NCI-H2196 treated with DMSO at 0.1 percent for 48 hours (cell line): ENCODE measurements around the gene LNP1.
"Not testable (repeated sequence)": the region's sequence is repeated elsewhere in the genome, so short reads cannot be mapped to it uniquely, and the experiment has no call there.

Experiments
- DNase-seq: peaks from one replicate; lab custom pipeline; 2025; ENCODE audit not compliant: unreplicated experiment; lab: John Stamatoyannopoulos, UW

Gene LNP1, protein sequence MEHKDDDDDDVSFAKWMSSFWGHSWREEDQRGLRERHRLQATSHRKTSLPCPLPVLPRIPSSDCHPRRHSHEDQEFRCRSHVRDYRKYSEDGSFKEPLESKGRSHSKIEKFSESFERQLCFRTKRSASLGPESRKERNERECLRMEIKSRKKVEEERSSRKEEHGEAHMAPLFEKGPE

DNA sequence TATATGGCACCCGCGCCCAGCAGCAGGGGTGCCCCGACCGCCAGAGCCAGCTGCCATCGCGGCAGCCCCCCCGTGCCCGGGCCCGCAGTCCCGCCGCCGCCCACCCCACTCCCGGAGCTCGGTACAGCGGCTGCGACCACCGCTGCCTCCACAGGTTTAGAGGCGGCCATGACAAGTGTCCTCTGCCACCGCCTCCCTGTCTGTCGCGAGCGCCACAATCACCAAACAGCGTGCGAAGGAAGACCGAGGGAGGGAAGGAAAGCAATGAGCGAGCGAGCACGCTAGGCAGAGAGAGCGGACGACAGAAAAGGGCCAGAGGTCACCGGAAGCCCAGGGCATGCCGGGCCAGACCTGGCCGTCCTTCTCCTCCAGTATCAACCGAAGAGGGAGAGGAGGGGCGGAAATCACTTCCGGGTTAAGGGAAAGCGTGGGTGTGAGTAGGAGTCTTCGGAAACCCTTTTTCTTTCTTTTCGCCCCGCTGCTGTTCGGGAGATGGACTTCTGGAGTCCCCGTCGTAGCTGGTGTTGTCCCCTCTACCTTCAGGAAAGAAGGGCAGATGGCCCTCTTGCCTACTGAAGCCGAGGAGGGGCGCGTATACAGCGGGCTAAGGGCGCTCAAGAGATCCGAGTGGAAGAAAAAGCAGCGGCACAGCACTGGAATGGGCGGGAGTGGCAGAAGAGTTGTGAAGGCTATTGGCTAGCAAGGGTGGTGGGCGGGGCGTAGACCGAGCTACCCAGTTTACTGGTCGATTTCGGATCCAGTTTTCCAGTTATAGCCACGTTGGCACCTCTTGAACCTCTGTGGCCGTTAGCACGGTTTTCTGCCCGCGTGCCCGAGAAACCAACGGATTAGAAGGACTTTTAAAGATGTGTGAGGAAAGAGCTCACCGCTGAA, at the start of gene LNP1, which contains the start of gene TOMM70:
Gene LNP1 (plus strand): TSS at position 760 of the 894 bp plus-strand sequence. CDS start 28,191 bp downstream, outside the sequence.
Gene TOMM70 (minus strand): TSS at position 310 of the 894 bp plus-strand sequence. CDS start 140 bp downstream, at position 170.
- DNase-seq = peak; percentile 99

DNA sequence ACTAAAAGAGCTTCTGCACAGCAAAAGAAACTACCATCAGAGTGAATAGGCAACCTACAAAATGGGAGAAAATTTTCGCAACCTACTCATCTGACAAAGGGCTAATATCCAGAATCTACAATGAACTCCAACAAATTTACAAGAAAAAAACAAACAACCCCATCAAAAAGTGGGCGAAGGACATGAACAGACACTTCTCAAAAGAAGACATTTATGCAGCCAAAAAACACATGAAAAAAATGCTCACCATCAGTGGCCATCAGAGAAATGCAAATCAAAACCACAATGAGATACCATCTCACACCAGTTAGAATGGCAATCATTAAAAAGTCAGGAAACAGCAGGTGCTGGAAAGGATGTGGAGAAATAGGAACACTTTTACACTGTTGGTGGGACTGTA, 49.6 kb upstream of the LNP1 start:
- not testable (repeated sequence) for DNase-seq

DNA sequence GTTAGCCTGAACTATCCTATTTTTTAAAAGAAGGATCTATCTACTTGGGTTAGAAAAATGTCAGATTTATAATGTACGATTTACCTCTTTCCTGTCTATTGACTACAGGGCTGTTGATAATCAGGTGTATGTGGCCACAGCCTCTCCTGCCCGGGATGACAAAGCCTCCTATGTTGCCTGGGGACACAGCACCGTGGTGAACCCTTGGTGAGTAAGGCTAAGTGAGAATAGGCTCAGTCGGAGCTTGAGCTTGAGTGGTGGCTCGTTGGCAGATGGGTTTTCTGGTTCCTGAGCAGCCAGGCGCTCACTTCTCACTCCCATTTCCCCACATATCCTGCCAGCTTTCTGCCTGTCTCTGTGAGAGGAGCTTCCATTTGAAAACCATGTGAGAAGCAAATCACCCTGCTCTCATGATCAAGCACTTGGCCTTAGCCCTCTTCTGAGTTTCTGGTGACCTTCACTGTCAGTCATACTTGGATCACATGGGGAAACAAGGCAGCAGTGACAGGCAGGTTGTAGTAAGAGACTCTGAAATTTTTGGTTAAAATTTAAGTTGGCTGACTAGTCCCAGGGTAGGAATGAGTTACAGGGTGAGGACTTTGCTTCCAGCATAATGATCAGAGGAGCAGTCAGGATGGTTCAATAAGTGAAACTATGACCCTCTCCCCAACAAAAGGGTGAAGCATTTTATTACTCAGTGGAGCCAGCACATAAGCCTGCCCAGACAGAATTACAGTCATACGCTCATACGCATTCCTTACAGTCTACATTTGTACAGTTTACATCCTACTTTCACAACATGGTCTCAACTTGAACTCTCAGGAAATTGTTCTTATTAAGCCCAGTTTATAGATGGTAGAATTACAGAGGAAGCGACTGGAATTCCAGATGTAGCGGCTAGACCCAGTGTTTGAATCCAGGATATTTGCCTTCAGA, 48.8 kb upstream of the LNP1 start:
- DNase-seq = no peak

DNA sequence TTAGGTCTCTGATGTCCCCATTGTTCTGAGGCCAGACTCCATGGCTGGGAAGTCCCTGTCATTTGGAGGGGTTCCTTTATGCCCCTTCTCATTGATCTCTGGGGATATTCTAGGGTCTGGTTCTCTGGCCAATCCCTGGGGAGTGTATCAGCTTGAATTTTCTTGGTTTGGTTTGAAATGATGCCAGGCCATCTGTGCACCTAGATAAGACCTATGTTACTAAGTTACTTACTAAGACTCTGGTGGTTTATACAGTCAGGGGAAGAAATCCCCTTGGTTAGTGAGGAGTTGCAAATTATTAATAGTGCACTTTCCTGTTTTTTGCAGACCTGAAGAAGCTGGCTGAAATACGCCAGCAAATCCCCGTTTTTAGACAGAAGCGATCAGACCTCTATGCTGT, 46.5 kb upstream of the LNP1 start:
- no peak for DNase-seq

DNA sequence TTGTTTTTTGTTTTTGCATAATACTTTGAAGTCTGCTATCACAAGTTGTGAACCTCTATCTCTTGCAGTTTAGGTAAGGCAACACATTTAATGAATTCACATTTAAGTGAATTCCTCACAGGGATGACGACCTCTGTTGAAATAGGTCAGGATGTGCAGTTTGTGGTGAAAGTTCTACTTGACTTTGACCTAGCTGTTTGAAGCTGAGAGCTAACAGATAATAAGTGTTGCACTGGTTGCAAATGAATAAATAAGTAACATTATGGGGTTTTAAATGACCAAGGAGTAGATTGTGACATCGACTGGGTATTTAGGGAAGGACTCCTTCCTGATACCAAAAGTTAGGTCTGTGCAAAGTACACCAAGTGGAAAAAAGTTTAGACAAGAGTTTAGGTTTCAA, 42.9 kb upstream of the LNP1 start:
- DNase-seq = no peak

DNA sequence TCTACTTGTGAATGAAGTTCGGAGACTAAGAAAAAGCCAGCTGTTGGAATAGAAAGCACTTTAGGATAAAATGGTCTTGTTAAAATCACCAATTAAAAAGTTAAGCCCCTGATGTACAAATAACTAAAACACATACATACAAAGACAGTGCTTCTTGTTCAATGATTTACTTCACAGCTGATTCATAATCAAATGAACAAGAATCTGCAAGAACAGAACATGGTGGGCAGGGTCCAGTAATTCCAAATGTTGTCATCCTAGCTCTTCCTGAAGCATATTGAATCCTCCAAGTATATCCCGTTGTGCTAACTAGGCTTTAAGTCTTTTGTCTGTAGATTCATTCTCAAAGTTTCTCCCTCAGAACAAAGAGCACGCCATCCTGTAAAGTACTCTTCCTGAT, 42.3 kb upstream of the LNP1 start:
- no peak for DNase-seq

DNA sequence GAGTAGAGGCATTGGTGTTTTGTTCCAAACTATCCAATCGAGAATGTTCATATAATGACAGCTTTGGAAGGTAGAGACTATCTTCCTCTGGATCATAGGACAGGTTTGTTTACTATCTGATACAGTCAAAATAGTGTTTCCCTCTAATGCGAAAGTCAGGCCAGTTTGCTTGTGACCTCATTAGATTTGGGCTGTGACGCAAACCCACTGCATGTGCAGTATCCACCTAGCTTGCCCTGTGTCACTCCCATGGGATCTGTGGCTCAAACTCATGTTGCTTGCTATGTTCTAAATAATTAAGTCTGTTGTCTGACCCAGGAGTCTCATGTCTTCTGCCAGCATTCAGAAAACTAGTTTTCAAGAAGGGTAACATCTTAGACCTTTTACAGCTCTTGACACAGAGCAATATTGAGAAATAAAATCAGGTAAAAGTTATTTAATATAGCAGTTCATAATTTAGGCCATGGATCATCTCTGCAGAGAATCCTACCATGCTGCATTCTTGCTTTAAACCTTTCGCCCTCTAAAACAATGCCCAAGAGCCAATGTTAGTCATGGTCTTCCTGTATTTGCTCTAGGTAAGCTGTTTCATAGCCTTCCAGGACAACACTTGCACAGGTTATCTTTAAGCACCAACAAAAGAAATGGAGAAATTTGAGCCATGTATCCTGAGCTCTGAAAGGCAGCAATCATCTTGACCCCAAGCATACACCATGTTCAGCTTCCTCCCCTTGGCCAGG, 40.4 kb upstream of the LNP1 start:
- no peak for DNase-seq

DNA sequence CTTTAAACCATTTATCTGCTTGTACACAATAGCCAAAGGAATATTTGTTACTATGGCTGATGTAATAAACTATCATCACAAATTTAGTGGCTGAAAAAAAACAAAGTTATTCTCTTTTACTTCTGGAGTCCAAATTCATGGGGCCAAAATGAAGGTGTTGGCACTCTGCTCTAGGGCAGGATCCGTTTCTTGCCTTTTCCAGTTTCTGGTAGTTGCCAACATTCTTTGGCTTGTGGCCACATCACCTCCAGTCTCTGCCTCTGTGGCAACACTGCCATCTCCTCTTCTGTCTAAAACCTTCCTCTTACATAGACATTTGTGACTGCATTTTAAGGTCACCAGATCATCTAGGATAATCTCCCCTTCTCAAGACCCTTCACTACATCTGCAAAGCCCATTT, 39.4 kb upstream of the LNP1 start:
- no peak for DNase-seq

DNA sequence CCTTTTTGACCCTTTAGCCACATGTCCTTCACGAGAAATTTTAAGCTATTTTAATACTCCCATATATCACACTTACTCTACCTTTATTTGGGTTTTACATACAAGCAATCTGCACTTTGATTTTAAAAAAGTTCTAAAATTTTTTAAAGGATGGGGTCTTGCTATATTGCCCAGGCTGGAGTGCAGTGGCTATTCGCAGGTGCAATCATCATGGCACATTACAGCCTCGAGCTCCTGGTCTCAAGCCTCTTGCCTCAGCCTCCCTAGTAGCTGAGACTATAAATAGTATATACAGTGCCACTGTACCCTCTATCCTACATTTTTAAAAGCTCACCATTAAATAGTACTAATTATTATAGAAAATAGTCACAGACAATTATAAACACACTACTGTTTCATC, 36.9 kb upstream of the LNP1 start:
- DNase-seq = no peak

DNA sequence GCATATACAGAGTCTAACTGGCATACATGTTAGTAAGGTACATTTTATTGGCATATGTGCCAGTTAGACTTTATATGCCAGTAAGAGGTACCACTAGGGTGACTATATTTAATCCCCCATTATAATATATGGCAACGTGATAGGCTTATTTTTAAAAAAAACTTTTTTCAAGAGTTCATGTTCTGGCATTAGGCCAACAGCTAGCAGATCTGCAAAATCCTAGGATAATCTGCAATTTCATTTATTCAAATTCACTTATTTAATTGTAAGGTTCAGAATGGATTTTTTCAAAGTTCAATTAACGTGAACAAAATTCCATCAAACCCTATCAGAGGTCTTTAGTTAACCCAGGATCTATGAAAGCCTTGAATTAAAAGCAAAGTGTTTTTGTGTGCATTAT, 34.9 kb upstream of the LNP1 start:
- no peak for DNase-seq

DNA sequence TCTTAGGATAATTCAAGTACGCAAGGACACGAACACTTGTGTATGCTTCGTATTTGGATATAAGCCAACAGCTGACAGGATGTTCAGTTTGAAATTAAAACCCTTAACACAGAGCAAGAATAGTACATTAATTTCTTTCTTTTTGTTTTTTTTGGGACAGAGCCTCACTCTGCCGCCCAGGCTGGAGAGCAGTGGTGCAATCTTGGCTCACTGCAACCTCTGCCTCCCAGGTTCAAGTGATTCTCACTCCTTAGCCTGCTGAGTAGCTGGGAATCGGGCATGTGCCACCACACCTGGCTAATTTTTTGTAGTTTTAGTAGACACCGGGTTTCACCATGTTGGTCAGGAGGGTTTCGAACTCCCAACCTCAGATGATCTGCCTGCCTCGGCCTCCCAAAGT, 32.9 kb upstream of the LNP1 start:
- DNase-seq = no peak

DNA sequence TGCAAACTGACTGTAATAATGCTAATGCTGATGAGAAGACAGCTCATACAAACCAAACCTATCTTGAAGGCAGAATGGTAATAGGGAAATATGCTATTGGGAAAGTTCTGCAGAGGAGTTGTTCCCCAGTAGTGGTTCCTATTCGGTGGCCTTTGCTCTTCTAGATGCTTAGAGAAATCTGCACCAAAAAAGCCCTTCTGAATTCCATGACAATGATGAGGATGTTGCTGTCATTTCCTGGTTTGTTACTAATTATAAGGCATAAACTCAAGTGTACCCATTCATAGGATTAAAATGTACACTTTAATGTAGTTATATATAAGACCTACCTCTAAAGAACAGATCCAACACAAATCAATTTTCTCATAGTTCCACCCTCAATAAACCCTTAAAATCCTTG, 30.6 kb upstream of the LNP1 start:
- DNase-seq = no peak

DNA sequence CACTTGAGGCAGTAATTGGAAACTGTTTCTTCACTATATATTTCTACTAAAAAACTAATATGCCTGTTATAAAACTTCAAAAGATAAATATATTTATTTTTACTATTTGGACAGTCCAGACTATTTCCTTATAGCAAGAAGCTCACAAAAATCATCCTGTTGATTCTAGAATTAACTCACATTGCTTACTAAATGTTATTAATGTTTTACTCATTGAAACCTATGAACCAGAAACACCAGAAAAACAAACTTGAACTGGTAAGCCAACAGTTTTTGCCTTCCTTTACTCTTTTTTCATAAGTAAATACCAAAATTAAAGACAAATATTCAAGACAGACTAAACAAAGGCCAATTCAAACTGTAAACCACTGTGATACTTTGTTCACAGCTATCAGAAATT, 26.8 kb upstream of the LNP1 start:
- DNase-seq = no peak

DNA sequence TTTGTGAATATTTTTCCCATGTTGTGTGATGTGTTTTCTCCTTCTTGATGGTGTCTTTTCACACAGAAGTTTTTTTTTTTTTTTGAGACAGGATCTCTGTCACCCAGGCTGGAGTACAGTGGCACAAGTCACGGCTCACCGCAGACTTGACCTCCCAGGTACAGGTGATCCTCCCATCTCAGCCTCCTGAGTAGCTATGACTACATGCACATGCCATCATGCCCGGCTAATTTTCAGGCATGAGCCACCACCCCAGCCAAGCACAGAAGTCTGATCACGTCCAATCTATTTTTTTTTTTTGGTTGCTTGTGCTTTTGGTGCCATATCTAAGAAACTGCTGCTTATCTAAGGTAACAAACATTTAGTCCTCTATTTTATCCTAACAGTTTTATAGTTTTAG, 25.0 kb upstream of the LNP1 start:
- no peak for DNase-seq

DNA sequence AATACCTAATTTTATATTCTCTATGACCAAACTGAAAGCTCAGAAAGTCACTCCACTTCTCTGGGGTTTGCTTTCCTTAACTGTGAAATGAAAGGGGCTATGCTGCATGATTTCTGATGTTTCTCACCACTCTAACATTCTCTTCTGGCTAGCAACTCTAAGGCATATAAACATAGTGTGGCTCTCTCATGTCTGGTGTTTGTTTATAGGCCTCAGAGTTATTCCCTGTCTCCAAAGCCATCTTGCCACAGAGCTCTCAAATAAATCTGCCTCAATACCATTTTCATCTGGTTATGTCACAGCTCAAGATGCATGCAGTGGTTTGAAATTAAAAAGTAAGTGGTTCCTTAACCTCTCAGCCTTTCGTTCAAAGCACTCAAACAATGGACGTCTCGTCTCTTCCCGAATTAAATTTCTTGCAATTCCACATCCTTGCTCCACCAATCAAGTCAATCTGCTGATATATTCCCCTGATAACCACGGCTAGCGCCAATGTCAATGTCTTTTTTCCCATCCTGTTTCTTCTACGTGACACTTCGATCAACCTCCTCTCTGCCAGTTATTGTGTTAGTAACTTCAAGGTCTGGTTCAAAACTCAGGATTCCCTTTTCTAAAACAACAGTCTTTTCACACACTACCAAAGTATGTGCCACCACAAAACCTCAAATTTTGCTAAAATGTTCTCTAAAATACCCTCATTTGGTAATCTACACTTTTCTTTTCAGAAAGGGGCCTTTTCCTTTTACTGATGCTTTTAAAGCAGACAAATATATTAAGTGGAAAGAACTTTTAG, 16.4 kb upstream of the LNP1 start:
- no peak for DNase-seq

DNA sequence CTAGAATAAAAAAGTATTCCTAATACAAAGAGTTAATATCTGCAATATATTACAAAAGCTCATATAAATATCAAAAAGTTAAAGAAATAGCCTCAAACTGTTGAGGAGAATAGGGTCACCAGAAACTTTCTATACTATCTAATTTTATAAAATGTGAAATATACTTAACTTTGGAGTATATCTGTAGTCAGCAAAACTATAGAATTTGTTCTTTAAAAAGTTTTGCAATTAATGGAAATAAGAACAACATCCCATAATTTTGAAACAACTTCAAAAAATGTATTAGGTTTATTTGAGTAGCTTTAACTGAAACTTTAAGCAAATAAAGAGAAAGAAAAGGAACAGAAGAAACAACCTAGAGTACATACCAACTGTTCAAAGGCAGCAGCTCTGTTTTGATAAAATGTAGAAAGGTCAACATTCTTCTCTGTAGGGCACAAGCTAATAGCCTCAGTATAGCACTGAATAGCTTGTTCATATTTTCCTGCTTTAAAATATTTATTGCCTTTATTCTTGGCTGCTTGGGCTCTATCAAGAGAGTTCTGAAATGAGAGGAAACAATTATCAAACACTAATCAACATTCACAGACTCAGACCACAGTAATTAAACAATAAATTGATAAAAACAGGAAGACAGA, 14.8 kb upstream of the LNP1 start:
- DNase-seq = no peak

DNA sequence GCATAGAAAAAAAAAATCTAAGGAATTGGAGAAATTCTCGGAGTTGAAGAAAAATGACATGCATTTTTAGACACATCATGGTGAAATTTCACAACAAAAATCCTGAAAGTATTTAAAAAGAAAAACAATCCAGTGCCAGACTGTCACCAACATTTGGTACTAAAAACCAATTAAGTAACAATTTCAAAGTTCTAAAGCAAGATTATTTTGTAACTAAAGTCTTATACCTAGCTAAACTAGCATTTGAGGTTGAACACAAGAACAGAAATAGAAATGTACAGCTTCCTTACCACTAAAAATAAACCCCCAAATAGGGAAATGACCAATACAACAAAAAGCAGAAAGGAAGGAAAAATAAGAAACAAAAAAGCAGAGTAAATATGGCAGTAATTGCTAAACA, 12.3 kb upstream of the LNP1 start:
- no peak for DNase-seq

DNA sequence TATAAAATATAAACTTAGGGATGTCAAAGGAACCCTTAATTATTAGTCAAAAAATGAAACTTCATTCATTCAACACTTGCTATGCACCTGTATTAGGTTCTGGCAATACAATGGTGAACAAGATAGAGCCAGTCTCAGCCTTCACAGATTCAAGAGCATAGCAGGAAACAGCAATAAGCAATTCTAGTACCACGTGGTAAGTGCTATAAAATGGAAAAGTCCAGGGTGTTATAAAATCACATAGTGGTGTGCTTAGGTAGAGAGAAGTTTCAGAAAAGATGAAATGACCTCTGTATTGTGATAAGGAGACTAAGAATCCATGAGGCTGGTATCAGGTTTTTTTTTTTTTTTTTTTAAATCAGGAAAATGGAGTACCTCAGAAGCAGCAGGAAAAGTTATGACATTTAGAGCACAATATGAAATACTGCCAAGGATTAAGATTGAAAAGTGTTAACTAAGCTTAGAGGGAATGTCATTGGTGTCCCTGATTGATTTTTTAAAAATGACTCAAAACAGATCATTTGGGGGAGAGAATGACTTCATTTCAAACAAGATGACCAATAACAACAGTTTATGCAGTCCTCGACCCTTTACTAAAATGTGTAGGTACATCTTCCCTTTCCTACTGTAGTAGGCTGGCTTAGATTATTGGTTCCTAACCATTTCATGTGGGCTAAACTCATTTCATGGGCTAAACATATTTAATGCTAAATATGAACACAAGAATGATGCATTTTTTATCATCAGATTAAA, 5.5 kb upstream of the LNP1 start:
- no peak for DNase-seq

DNA sequence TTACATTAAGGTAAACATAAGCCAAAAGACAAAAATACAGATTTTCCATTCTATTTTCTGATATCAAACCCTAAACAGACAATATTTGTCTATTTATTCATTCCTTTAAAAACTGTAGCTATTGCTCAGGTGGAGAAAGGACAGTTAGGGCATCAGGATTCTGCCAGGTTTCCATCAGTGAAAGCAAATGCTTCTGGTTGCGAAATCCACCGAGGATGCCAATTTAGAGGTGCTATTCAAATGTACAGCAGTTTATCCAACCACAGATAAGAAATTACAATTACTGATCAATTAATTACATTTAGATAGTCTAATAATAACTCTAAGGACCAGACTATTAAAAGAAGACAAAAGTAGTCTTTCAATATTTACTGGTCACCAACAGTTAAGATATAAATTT, 4.4 kb upstream of the LNP1 start:
- DNase-seq = no peak
